Neuron (in vitro differentiated cells): Measurements from ENCODE around the gene CCR4.

Experiments
- H2AFZ ChIP-seq: one replicate; pipeline ENCODE4 v1.6.1; 2013; ENCODE audit warnings: low read depth, mild to moderate bottlenecking, inconsistent platforms, low read length, moderate library complexity
- H3K27me3 ChIP-seq: one replicate; pipeline ENCODE4 v1.6.1; 2013; ENCODE audit warnings: low read length; ENCODE audit not compliant: insufficient read depth
- H3K36me3 ChIP-seq: one replicate; pipeline ENCODE4 v1.6.1; 2013; ENCODE audit warnings: low read length; ENCODE audit not compliant: insufficient read depth
- H3K4me1 ChIP-seq: one replicate; pipeline ENCODE4 v1.6.1; 2013; ENCODE audit warnings: low read length; ENCODE audit not compliant: insufficient read depth
- H3K4me3 ChIP-seq: 2 replicates; pipeline ENCODE4 v1.5.1; 2013; ENCODE audit warnings: mild to moderate bottlenecking, low read length, moderate library complexity
- H3K9me3 ChIP-seq: one replicate; pipeline ENCODE4 v1.6.1; 2013; ENCODE audit warnings: low read length

CCR4 gene

GRCh38 chr3:32998631-32999451, 47.4 kb downstream of the CCR4 start:
- no peaks in the 10 kb centered on the region for H3K4me1 ChIP-seq
- no peaks in the 10 kb centered on the region for H3K9me3 ChIP-seq
- H3K36me3 ChIP-seq = no peaks in the 10 kb centered on the region
- no peak overlapping the region for H3K4me3 ChIP-seq
- no peak overlapping the region for H2AFZ ChIP-seq
- no peaks in the 10 kb centered on the region for H3K27me3 ChIP-seq

- Histone ChIP-seq H3K4me1 (no peaks in the 10 kb centered on the region), H2AFZ (no peak overlapping the region), H3K9me3 (peaks cover 5% of the 10 kb centered on the region)
Measured at GRCh38 chr3:33000691-33001385, 49.4 kb downstream of the CCR4 start.

DNA sequence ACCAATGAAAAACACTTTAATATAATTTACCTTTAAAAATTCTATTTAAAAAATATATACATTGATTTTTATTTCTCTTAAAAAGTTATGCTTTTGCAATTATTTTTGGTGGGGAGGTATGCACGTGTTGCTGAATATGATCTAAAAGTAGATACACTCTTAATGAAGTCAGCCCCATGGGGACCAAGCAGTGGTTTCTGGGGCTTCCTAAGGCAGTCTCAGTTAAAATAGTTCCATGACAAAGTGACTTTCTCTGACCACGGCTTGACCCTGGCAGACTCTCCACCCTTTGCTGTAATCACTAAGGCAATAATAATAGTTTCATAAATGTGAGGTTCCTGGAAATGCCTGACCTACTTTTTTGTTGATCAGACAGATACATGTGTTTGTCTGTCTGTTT, 50.4 kb downstream of the CCR4 start:
- no peak overlapping the region for H2AFZ ChIP-seq
- peaks cover 5% of the 10 kb centered on the region for H3K9me3 ChIP-seq
- no peaks in the 10 kb centered on the region for H3K27me3 ChIP-seq
- H3K4me1 ChIP-seq = no peaks in the 10 kb centered on the region
- H3K36me3 ChIP-seq = no peaks in the 10 kb centered on the region
- H3K4me3 ChIP-seq = no peak overlapping the region

More at GRCh38 chr3:33000691-33001385, 49.4 kb downstream of the CCR4 start:
- Histone ChIP-seq H3K36me3 (no peaks in the 10 kb centered on the region), H3K27me3 (no peaks in the 10 kb centered on the region), H3K4me3 (no peak overlapping the region)

- H3K4me3 ChIP-seq = no peak overlapping the region
- peaks cover 5% of the 10 kb centered on the region for H3K9me3 ChIP-seq
- no peaks in the 10 kb centered on the region for H3K27me3 ChIP-seq
- no peaks in the 10 kb centered on the region for H3K4me1 ChIP-seq
- no peak overlapping the region for H2AFZ ChIP-seq
- no peaks in the 10 kb centered on the region for H3K36me3 ChIP-seq
Measured at GRCh38 chr3:33003308-33003707, 51.9 kb downstream of the CCR4 start.

DNA sequence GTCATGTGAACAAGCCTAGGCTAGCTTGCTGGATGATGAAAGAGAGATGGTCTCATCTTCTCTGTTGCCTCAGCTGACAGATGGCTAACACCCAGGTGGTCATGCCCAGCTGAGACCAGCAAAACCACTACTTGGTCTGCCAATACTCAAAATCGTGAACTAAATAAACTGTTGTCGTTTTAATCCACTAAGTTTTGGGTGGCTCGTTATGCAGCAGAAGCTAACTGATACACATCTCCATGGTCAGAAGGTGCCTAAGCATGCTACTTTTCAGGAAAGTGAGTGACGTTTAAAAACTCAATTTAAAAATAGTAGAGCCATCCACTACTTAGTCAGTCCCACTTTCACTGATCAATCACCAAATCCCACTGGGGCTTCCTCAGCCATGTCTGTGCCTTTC, 52.8 kb downstream of the CCR4 start:
- Histone ChIP-seq H3K9me3 (peaks cover 5% of the 10 kb centered on the region), H3K36me3 (no peaks in the 10 kb centered on the region), H3K4me3 (no peak overlapping the region), H2AFZ (no peak overlapping the region), H3K27me3 (no peaks in the 10 kb centered on the region), H3K4me1 (no peaks in the 10 kb centered on the region)

DNA sequence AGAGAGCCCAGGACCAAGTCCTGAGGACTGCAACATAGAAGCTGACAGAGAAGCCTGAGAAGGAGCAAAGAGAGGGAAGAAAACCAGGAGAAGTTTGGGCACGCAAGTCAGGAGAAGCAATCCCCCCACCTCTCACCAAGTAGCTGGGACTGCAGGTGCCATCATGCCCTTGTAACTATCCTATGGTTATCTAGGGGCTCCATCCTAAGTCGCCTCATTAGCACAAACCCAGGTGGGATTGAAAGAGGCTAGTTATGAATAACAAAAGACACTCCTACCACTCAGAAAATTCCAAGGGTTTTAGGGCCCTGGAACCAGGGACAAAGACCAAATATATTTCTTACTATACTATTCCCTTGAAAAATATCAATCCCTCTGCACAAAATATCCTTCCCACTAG, 53.5 kb downstream of the CCR4 start:
- no peaks in the 10 kb centered on the region for H3K27me3 ChIP-seq

More for the DNA sequence above, 53.5 kb downstream of the CCR4 start:
- no peaks in the 10 kb centered on the region for H3K36me3 ChIP-seq
- no peak overlapping the region for H2AFZ ChIP-seq
- H3K9me3 ChIP-seq = peaks cover 8% of the 10 kb centered on the region
- H3K4me1 ChIP-seq = no peaks in the 10 kb centered on the region
- no peak overlapping the region for H3K4me3 ChIP-seq
